Stimulated activated CD8-positive, alpha-beta memory T cell treated with anti-CD3 and anti-CD28 coated beads, Interleukin-2, amount 100 ng/mL, for 48 hours (primary cell): Measurements from ENCODE around the gene CX3CL1.
"Not testable (repeated sequence)": the region's sequence is repeated elsewhere in the genome, so short reads cannot be mapped to it uniquely, and the experiment has no call there.

ENCODE experiments used
- DNase-seq, 2 donors: peaks; one replicate each; pipeline ENCODE4 v3.0.0-alpha.2; 2020; ENCODE audit warnings: low read depth in 2 of 2

CX3CL1 gene

GRCh38 chr16:57382535-57383275 lies 10.4 kb downstream of the CX3CL1 start:
- no peak for DNase-seq

- no peak for DNase-seq
Observed at GRCh38 chr16:57383276-57384247, 11.3 kb downstream of the CX3CL1 start.

DNA sequence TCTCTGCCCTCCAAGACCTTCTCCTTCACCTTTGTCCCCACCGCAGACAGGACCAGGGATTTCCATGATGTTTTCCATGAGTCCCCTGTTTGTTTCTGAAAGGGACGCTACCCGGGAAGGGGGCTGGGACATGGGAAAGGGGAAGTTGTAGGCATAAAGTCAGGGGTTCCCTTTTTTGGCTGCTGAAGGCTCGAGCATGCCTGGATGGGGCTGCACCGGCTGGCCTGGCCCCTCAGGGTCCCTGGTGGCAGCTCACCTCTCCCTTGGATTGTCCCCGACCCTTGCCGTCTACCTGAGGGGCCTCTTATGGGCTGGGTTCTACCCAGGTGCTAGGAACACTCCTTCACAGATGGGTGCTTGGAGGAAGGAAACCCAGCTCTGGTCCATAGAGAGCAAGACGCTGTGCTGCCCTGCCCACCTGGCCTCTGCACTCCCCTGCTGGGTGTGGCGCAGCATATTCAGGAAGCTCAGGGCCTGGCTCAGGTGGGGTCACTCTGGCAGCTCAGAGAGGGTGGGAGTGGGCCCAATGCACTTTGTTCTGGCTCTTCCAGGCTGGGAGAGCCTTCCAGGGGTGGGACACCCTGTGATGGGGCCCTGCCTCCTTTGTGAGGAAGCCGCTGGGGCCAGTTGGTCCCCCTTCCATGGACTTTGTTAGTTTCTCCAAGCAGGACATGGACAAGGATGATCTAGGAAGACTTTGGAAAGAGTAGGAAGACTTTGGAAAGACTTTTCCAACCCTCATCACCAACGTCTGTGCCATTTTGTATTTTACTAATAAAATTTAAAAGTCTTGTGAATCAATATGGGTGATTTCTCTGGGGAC lies 12.2 kb downstream of the CX3CL1 start:
- DNase-seq: no peak

DNA sequence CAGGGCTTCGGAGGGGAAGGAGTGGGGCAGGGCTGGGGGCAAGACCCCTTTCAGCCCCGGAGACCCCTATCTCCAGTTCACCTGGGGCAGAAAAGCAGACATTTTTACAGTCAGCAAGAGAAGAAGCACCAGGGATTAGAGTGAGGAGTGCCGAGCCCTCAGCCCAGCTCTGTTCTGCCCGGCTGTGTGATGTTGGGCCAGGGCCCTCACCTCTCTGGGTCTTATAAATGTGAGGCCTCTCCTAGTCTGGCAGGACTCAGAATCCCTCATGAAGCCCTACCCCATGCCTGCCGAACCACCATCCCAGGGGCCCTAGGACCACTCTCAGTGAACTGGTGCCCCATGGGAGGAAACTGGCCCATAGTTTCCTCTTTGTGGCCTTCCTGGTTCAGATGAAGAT lies 12.8 kb downstream of the CX3CL1 start:
- DNase-seq: no peak

DNA sequence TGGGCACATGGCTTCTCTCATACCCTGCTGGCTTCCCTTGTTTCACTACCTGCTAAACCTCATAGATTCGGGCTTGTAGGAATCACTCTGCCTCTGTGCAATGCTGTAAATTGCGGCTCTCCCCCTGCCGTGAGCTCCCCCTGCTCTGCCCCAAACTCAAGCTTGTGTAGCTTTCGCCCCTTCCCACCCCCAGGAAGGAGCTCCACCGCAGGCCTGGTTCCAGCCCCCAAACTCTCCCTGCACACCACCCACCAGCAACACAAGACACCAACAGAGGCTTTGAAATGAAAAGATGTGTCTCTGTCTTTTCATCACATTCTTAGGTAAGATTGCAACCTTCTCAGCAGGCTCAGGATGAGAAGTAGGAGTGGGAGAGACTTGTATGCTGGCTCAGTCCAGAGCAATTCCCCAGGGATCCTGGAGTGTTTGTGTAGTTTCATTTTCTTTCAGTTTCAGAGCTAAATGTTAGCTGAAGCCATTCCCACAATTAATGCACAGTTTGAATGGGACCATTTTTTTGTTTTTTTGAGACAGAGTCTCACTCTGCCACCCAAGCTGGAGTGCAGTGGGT lies 14.2 kb downstream of the CX3CL1 start:
- no peak for DNase-seq

DNA sequence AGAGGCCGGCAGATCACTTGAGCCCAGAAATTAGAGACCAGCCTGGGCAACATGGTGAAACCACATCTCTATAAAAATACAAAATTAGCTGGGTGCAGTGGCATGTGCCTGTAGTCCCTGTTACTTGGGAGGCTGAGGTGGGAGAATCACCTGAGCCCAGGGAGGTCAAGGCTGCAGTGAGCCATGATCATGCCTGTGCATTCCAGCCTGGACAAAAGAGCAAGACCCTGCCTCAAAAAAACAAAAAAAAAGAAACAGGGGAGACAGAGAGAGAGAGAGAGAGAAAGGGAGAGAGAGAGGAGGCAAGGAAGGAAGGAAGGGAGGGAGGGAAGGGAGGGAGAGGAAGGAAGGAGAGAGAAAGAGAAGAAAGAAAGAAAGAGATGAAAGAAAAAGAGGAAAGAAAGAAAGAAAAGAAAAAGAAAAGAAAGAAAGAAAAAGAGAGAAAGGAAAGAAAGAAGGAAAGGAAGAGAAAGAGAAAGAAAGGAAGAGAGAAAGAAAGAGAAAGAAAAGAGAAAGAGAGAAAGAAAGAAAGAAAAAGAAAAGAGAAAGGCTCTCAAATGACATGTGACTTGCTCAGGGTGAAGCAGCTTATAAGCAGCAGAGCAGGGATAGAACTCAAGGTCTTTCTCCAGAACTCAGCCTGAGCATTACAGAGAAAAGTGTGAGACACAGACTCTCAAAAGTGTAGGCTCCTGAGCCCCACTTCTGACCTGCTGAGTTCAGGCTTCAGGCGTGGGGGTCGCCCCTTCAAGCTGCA lies 15.5 kb downstream of the CX3CL1 start:
- no peak for DNase-seq

- DNase-seq: no peak
Observed at GRCh38 chr16:57388359-57389086, 16.2 kb downstream of the CX3CL1 start.

GRCh38 chr16:57389087-57389468 lies 16.8 kb downstream of the CX3CL1 start:
- DNase-seq: no peak

GRCh38 chr16:57390636-57391295 lies 18.5 kb downstream of the CX3CL1 start:
- no peak for DNase-seq

DNA sequence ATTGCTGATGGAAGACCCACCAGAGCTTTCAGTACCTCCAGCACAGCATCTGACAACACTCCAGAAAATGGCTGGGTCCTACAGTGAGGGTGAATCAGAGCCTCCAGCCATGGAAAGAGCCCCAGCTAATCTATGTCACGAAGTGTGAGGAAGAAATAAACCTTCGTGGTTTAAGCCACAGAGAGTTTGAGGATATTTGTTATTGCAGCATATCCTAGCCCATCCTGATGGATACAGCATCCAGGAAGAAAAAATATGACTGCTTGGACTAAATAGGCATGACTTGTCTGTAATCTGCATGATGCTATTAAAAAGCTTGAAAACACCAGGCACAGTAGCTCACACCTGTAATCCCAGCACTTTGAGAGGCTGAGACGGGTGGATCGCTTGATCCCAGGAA lies 19.0 kb downstream of the CX3CL1 start:
- DNase-seq: no peak

GRCh38 chr16:57391708-57392107 lies 19.4 kb downstream of the CX3CL1 start:
- no peak for DNase-seq

GRCh38 chr16:57392694-57393093 lies 20.4 kb downstream of the CX3CL1 start:
- no peak for DNase-seq

GRCh38 chr16:57394444-57394843 lies 22.2 kb downstream of the CX3CL1 start:
- DNase-seq: no peak

GRCh38 chr16:57395026-57395425 lies 22.7 kb downstream of the CX3CL1 start:
- DNase-seq: no peak

- no peak for DNase-seq
Observed at GRCh38 chr16:57396786-57397185, 24.5 kb downstream of the CX3CL1 start.

DNA sequence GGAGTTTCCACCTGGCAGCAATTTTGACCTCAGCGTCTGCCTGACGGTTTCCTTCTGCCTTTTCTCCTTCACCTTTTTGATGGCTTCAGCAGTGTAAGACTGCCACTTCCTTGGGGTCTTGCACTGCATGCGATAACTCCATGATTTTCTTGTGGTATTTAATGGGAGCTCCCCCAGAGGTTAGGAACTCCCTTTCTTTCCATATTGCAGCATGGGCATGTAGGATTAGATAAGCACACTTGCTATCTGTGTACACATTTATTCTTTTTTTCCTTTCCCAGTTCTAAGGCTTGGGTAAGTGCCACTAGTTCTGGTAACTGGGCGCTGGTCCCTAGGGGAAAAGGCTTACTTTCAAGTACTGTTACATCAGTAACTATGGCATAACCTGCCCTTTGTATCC lies 25.2 kb downstream of the CX3CL1 start:
- DNase-seq: not testable (repeated sequence)

GRCh38 chr16:57401943-57402640 lies 29.8 kb downstream of the CX3CL1 start:
- no peak for DNase-seq

DNA sequence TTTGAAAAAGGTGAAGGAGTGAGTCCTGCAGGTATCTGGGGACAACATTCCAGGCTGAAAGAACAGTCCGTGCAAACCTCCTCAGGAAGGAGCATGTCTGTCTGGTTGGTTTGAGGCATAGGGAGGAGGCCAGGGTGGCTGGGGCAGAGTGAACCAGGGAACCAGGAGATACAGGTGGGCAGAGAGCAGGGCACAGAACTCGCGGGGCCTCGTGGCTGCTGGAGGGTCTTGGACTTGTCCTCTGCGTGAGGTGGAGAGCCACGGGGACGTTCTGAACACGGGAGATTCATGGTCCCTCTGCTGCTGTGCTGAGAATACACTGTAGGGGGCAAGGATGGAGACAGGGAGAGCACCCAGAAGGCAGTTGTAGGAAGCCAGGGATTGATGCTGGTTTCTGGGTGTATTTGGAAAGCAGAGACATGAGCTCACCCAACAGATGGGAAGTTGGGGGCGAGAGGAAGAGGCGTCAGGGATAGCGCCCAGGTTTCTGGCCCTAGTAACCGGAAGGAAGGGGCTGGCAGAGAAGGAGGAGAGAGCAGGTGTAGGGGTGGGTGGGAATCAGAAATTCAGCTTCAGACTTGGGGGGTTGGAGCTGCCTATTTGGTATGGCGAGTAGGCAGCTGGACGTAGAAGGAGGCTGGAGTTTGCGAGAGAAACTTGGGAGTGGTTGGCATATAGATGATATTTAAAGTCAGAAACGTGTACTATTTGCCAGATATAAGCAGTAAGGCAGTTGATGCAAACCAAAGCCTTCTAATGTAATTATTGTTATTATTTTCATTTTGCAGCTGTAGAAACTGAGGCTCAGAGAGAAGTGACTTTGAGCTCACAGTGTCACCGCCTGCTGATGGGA lies 31.9 kb downstream of the CX3CL1 start, which contains the start of gene CCL17:
Gene CCL17, plus strand, starts transcription at position 803 of the 853 bp plus-strand sequence. CDS start 9,166 bp downstream, outside the sequence.
- no peak for DNase-seq
